ENCODE results near the gene MITF.

MITF gene

DNA sequence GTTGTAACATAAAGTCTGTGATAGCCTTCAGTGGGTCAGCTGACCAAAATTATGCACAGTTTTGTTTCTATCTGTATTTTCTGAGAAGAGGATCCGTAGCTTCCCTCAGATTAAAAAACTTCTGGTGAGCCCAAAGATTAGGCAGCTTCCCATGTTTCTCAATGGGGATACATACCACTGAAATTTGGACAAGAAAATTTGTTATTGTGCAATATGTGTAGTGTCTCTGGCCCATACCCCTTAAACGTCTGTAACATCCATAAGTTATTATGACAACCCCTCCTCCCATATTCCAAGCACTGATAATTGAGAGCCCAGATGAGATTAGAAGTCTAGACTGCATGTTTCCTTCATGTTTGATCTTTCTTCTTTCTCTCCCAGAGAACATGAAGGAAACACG lies 1.9 kb upstream of the MITF start:
- no peak overlapping the region for H3K27ac ChIP-seq
- TF ChIP-seq, protein P1, sequence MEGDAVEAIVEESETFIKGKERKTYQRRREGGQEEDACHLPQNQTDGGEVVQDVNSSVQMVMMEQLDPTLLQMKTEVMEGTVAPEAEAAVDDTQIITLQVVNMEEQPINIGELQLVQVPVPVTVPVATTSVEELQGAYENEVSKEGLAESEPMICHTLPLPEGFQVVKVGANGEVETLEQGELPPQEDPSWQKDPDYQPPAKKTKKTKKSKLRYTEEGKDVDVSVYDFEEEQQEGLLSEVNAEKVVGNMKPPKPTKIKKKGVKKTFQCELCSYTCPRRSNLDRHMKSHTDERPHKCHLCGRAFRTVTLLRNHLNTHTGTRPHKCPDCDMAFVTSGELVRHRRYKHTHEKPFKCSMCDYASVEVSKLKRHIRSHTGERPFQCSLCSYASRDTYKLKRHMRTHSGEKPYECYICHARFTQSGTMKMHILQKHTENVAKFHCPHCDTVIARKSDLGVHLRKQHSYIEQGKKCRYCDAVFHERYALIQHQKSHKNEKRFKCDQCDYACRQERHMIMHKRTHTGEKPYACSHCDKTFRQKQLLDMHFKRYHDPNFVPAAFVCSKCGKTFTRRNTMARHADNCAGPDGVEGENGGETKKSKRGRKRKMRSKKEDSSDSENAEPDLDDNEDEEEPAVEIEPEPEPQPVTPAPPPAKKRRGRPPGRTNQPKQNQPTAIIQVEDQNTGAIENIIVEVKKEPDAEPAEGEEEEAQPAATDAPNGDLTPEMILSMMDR (conservative IDR thresholded peaks at IDR 0.05; ENCODE audit: low read depth) = no peak
- CTCF ChIA-PET = interaction anchor here (1.1 kb wide), 1 partner anchor 46 kb away, joined by 3 read pairs; no protein-coding TSS in a partner anchor
- DNase-seq (ENCODE audit: low spot score) = no peak
- POLR2A ChIA-PET (ENCODE audit: low non-redundant PET) = no interaction called here

DNA sequence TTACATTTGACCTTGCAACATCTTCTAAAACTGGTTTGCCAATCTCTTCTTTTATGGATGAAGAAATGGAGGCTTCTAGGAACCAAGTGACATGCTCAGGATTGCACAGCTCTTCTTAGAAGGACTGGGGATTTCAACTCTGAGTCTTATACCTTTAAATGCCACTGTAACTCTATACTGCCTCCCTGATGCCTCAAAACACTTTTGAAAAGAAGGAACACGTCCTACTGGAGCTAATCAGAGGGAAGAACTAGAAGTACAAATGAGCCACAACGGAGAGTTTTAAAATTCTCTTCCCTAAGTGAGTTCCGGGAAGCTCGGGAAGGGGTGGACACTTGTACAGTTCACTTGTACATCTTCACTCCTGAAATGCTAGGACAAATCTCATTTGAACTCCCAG lies 949 bp upstream of the MITF start:
- H3K27ac ChIP-seq = no peak overlapping the region
- CTCF ChIA-PET = no interaction called here

DNA sequence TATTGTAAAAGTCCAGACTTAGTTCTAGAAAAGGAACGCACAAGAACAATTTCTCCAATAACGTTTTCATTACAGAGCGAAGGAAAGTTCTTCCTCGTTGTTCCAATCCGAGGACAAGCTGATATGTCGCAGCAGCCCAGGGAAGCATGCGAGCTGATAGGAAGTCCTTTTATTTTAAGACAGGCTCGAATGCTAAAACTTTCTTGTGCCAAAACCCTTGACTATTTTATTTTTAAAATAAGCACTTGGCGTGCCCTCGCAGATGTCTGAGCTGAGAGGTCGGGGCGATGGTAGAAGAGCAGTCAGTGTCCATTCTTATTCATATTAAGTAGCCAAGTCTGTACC lies 433 bp upstream of the MITF start:
- CTCF ChIA-PET = no interaction called here
- TF ChIP-seq, protein P1 (conservative IDR thresholded peaks at IDR 0.05; ENCODE audit: low read depth) = no peak
- POLR2A ChIA-PET (ENCODE audit: low non-redundant PET) = interaction anchor here (0.7 kb wide), 1 partner anchor 283 kb away, joined by 4 read pairs; no protein-coding TSS in a partner anchor
- no peak overlapping the region for H3K27ac ChIP-seq
- no peak for DNase-seq (ENCODE audit: low spot score)

More for the DNA sequence above, 949 bp upstream of the MITF start:
- DNase-seq (ENCODE audit: low spot score) = no peak
- POLR2A ChIA-PET (ENCODE audit: low non-redundant PET) = interaction anchor here (0.7 kb wide), 1 partner anchor 282 kb away, joined by 4 read pairs; no protein-coding TSS in a partner anchor
- TF ChIP-seq, protein P1 (conservative IDR thresholded peaks at IDR 0.05; ENCODE audit: low read depth) = no peak

DNA sequence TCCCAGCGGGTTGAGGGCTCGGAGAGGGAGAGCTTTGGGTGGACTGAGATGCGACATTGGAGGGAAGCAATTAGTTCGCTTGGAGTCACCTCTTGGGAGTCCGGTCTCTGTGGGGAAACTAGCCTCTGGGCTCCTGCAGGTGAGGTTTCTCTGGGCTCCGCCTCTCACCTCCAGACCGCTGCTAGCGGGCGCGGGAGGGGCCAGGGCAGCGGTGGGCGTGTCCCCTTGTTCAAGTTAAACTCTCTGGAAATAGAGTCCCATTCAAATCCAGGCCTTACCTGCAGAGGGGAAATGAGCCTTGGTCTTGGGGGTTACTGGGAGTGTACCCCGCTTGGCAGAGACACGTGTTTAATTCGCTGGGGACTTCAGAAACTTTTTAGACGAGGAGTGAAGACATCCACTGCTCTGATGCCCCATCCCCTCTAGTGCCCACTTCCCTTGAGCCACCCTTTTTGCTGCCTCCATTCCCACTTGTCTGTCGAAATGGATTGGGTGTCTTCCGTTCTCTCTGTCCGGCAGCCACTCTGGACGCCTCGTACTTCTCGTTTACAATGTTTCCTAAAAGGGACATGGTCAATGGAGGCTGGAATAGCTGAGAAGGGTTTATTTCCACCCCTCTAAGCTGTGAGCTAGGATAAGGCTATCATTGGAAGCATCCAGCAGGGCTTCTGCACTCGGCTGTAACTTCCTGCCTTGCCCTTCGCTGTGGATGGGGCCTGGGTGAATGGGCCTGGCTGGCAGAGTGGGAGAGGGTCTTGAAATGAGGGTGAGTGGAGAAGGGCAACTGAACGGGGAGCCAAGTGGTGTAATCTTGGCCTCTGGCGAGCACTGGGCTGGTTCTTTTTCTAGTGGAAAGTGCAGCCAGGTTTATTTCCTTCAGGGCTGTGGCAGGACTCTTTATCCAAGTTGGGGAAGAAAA lies 1.1 kb downstream of the MITF start:
- CTCF ChIA-PET = no interaction called here
- peak; percentile 52 for DNase-seq (ENCODE audit: low spot score)
- no peak overlapping the region for H3K27ac ChIP-seq
- POLR2A ChIA-PET (ENCODE audit: low non-redundant PET) = no interaction called here
- TF ChIP-seq, protein P1 (conservative IDR thresholded peaks at IDR 0.05; ENCODE audit: low read depth) = no peak

DNA sequence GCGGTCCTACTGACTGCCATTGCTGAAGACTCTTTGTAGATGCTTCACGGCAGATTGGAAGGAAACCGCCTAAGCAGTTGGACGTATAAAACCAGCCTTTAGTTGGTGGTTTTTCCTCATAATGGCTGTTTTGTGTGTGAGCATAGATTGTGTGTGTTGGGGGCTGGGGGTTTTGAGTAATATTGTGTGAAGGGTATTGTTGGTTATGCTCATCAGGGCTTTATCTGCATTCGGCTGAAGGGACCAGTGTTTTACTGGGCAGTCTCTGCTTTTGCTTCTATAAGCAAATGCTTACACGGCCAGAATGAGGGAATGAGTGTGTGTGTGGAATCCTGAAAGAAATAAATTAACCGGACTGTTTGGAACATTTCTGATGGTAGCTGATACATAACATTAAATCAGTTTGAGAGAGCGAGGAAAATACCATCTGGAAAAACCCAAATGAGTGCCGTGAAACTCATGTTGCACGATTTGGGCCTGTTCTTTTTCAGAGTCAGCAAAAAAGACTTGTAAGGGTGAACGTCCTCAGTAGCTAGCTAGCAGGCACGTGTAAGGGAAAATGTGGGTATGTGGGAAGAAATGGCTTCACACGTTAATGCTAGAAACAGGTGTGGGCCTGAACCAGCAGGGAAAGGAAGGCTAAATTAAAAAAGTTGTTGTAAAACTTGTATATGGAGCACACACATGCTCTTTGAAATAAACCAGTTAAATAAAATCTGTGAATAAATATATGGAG lies 1.9 kb downstream of the MITF start:
- POLR2A ChIA-PET (ENCODE audit: low non-redundant PET) = no interaction called here
- DNase-seq (ENCODE audit: low spot score) = no peak
- TF ChIP-seq, protein P1 (conservative IDR thresholded peaks at IDR 0.05; ENCODE audit: low read depth) = no peak
- no peak overlapping the region for H3K27ac ChIP-seq
- CTCF ChIA-PET = no interaction called here

DNA sequence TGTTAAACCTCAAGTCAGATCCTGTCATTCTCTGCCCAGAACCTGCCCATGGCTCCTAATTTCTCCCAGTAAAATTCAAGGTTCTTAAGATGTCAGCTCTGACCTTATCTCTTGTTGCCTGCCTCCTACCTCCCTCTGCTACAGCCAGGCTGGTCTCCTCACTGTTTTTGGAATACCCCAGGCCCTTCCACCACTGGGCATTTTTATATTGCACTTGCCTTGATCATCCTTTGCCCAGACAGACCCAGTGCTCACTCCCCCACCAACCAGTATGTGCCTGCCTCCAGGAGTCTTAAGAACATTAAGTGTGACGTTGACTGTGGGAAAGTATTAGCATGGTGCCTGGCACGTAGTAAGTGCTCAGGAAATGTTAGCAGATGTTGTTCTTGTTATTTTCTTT lies 3.1 kb downstream of the MITF start:
- CTCF ChIA-PET = no interaction called here
- H3K27ac ChIP-seq = no peak overlapping the region
- TF ChIP-seq, protein P1 (conservative IDR thresholded peaks at IDR 0.05; ENCODE audit: low read depth) = no peak
- DNase-seq (ENCODE audit: low spot score) = no peak
- POLR2A ChIA-PET (ENCODE audit: low non-redundant PET) = no interaction called here

Data from RWPE1 (cell line).